HG02970 (cell line): ENCODE data around the gene SINHCAF.

Source experiments
- ATAC-seq: cut with Tn5 transposase; IDR thresholded peaks from one replicate; pipeline ENCODE4 v1.9.1; 2021; ENCODE audit warnings: mild to moderate bottlenecking, moderate library complexity, moderate number of reproducible peaks; ENCODE audit not compliant: unreplicated experiment, low FRiP score

Gene SINHCAF

GRCh38 chr12:31337952-31338351 lies 12.0 kb upstream of the SINHCAF start:
- ATAC-seq, result no peak

GRCh38 chr12:31331242-31331641 lies 5.3 kb upstream of the SINHCAF start:
- ATAC-seq, result no peak

- ATAC-seq, result no peak
These were observed 1.0 kb upstream of the SINHCAF start for GRCh38 chr12:31326736-31327659.

- ATAC-seq, result no peak
These were observed 450 bp downstream of the SINHCAF start for GRCh38 chr12:31325524-31325875.

- ATAC-seq, result no peak
These were observed 966 bp downstream of the SINHCAF start for GRCh38 chr12:31324845-31325523.

GRCh38 chr12:31324116-31324844 lies 1.7 kb downstream of the SINHCAF start:
- ATAC-seq, result no peak

- ATAC-seq, result no peak
These were observed 2.4 kb downstream of the SINHCAF start for GRCh38 chr12:31323391-31324115.

GRCh38 chr12:31322801-31323207 lies 3.1 kb downstream of the SINHCAF start:
- ATAC-seq, result no peak

- no peak for ATAC-seq
These were observed 4.1 kb downstream of the SINHCAF start for GRCh38 chr12:31321897-31322228.

- no peak for ATAC-seq
These were observed 4.6 kb downstream of the SINHCAF start for GRCh38 chr12:31321186-31321896.

- no peak for ATAC-seq
These were observed 7.2 kb downstream of the SINHCAF start for GRCh38 chr12:31318657-31319269.

GRCh38 chr12:31317471-31318395 lies 8.2 kb downstream of the SINHCAF start:
- no peak for ATAC-seq

- ATAC-seq, result no peak
These were observed 9.1 kb downstream of the SINHCAF start for GRCh38 chr12:31316891-31317290.

- ATAC-seq, result no peak
These were observed 10.0 kb downstream of the SINHCAF start for GRCh38 chr12:31315784-31316465.

- ATAC-seq, result no peak
These were observed 10.8 kb downstream of the SINHCAF start for GRCh38 chr12:31315044-31315715.

GRCh38 chr12:31312431-31312830 lies 13.5 kb downstream of the SINHCAF start:
- ATAC-seq, result no peak

- no peak for ATAC-seq
These were observed 14.2 kb downstream of the SINHCAF start for GRCh38 chr12:31311634-31312258.
